ENCODE results near the gene APBB2.

DNA sequence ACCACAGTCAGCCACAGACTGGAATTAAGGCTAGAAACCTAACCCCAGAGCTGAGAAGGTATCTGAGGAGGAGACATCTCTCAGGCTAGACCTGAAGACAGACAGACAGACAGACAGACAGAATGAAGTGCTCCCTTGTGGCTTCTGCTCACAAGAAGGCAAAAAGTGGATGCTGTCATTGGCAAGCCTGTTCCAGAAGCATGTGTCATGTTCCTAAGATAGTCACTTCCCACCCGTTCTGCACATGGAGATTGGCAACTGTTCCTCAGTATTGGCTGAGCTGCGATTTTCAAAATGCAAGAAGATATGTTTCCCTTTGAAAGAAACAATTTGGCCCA is 298.2 kb downstream of the APBB2 start:
- TF ChIP-seq, protein P1, sequence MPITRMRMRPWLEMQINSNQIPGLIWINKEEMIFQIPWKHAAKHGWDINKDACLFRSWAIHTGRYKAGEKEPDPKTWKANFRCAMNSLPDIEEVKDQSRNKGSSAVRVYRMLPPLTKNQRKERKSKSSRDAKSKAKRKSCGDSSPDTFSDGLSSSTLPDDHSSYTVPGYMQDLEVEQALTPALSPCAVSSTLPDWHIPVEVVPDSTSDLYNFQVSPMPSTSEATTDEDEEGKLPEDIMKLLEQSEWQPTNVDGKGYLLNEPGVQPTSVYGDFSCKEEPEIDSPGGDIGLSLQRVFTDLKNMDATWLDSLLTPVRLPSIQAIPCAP (CRISPR knock-in tag; IDR thresholded peaks at IDR 0.05): no peak
- TF ChIP-seq, protein P2, sequence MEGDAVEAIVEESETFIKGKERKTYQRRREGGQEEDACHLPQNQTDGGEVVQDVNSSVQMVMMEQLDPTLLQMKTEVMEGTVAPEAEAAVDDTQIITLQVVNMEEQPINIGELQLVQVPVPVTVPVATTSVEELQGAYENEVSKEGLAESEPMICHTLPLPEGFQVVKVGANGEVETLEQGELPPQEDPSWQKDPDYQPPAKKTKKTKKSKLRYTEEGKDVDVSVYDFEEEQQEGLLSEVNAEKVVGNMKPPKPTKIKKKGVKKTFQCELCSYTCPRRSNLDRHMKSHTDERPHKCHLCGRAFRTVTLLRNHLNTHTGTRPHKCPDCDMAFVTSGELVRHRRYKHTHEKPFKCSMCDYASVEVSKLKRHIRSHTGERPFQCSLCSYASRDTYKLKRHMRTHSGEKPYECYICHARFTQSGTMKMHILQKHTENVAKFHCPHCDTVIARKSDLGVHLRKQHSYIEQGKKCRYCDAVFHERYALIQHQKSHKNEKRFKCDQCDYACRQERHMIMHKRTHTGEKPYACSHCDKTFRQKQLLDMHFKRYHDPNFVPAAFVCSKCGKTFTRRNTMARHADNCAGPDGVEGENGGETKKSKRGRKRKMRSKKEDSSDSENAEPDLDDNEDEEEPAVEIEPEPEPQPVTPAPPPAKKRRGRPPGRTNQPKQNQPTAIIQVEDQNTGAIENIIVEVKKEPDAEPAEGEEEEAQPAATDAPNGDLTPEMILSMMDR (IDR thresholded peaks at IDR 0.05): no peak
